ENCODE data around the gene NTRK3. TPM values are rescaled to one million over a fixed set of nuclear protein-coding genes. Genes with fewer than 3 reads are reported as not detected.

NTRK3 gene
- total RNA-seq, 2 experiments from 2014 or later: 0.78 TPM; not detected in 1

DNA sequence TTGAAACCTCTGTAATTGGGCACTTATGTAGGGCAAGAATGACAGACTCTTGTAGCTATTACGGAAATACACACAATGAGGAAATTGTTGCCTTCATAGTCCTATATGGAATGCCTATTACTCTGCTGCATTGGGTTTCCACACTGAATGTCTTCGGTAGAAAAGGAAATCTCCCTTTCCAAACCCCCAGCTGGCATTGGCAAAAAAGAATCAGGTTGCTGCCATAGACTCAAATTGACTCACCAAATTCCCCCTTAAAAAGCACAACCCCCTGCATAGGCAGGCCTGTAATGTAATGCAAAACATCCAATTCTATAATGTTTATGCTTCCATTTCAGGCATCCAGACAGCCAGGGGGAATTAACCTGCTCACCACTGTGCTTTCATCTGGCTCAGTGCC, 44.8 kb upstream of the NTRK3 start:
- ATAC-seq (ENCODE audit: poor library complexity): no peak
- Histone ChIP-seq H3K27ac (ENCODE audit: low read depth in 1 of 2, low read length in 2 of 2) (no peak overlapping the region), H3K27me3 (ENCODE audit: control insufficient read depth in 1 of 2, insufficient read depth in 2 of 2, low read length in 2 of 2) (peaks cover 7 to 13% of the 10 kb centered on the region in 2 experiments), H3K4me1 (ENCODE audit: insufficient read depth, low read length) (no peaks in the 10 kb centered on the region), H3K9me3 (ENCODE audit: control insufficient read depth in 1 of 2, insufficient read depth in 1 of 2, low read length in 2 of 2) (no peaks in the 10 kb centered on the region), H3K36me3 (ENCODE audit: insufficient read depth, low read length) (no peaks in the 10 kb centered on the region), H3K4me3 (ENCODE audit: low read length) (no peak overlapping the region)
- POLR2A ChIA-PET: no interaction called here
- intact Hi-C loops (cut with DNase I, micrococcal nuclease): no loop called here
- Mint-ChIP-seq H3K4me1 (ENCODE audit: low read depth) (no peaks in the 10 kb centered on the region), H3K36me3 (ENCODE audit: low read depth) (no peaks in the 10 kb centered on the region), H3K4me3 (no peak overlapping the region), H3K9me3 (no peaks in the 10 kb centered on the region), H3K27ac (no peak overlapping the region), H3K27me3 (peaks cover 27% of the 10 kb centered on the region)
- no peak for DNase-seq
- CTCF ChIA-PET: no interaction called here
- no peak for TF ChIP-seq CTCF (IDR thresholded peaks at IDR 0.05)

- Histone ChIP-seq H3K9me3 (ENCODE audit: control insufficient read depth in 1 of 2, insufficient read depth in 1 of 2, low read length in 2 of 2) (no peaks in the 10 kb centered on the region), H3K27me3 (ENCODE audit: control insufficient read depth in 1 of 2, insufficient read depth in 2 of 2, low read length in 2 of 2) (peaks cover 9 to 13% of the 10 kb centered on the region in 2 experiments), H3K27ac (ENCODE audit: low read depth in 1 of 2, low read length in 2 of 2) (no peak overlapping the region), H3K4me3 (ENCODE audit: low read length) (no peak overlapping the region), H3K36me3 (ENCODE audit: insufficient read depth, low read length) (no peaks in the 10 kb centered on the region), H3K4me1 (ENCODE audit: insufficient read depth, low read length) (no peaks in the 10 kb centered on the region)
- POLR2A ChIA-PET: no interaction called here
- no peak for DNase-seq
- CTCF ChIA-PET: no interaction called here
- H3K36me3 Mint-ChIP-seq (ENCODE audit: low read depth): no peaks in the 10 kb centered on the region
- H3K27ac Mint-ChIP-seq: no peak overlapping the region
- no peak for TF ChIP-seq CTCF (IDR thresholded peaks at IDR 0.05)
- intact Hi-C loops (cut with DNase I, micrococcal nuclease): no loop called here
- H3K4me3 Mint-ChIP-seq: no peak overlapping the region
- peaks cover 27% of the 10 kb centered on the region for H3K27me3 Mint-ChIP-seq
- H3K4me1 Mint-ChIP-seq (ENCODE audit: low read depth): no peaks in the 10 kb centered on the region
- no peak for ATAC-seq (ENCODE audit: poor library complexity)
- H3K9me3 Mint-ChIP-seq: no peaks in the 10 kb centered on the region
Measured at GRCh38 chr15:88300861-88301260, 44.3 kb upstream of the NTRK3 start.

- Histone ChIP-seq H3K27ac (ENCODE audit: low read depth in 1 of 2, low read length in 2 of 2) (no peak overlapping the region), H3K27me3 (ENCODE audit: control insufficient read depth in 1 of 2, insufficient read depth in 2 of 2, low read length in 2 of 2) (peaks cover 9% of the 10 kb centered on the region in 2 experiments), H3K9me3 (ENCODE audit: control insufficient read depth in 1 of 2, insufficient read depth in 1 of 2, low read length in 2 of 2) (no peaks in the 10 kb centered on the region), H3K36me3 (ENCODE audit: insufficient read depth, low read length) (no peaks in the 10 kb centered on the region), H3K4me1 (ENCODE audit: insufficient read depth, low read length) (no peaks in the 10 kb centered on the region), H3K4me3 (ENCODE audit: low read length) (no peak overlapping the region)
- TF ChIP-seq CTCF (IDR thresholded peaks at IDR 0.05): no peak
- H3K4me1 Mint-ChIP-seq (ENCODE audit: low read depth): no peaks in the 10 kb centered on the region
- POLR2A ChIA-PET: no interaction called here
- DNase-seq: no peak
- H3K36me3 Mint-ChIP-seq (ENCODE audit: low read depth): no peaks in the 10 kb centered on the region
- intact Hi-C loops (cut with DNase I, micrococcal nuclease): no loop called here
- CTCF ChIA-PET: no interaction called here
- H3K27ac Mint-ChIP-seq: no peak overlapping the region
- H3K9me3 Mint-ChIP-seq: no peaks in the 10 kb centered on the region
- no peak overlapping the region for H3K4me3 Mint-ChIP-seq
- H3K27me3 Mint-ChIP-seq: peaks cover 25% of the 10 kb centered on the region
- no peak for ATAC-seq (ENCODE audit: poor library complexity)
Measured at GRCh38 chr15:88300089-88300488, 43.5 kb upstream of the NTRK3 start.

All from CD4-positive, alpha-beta T cell (primary cell).